ENCODE data around the gene TFEB. TPM values are rescaled to one million over a fixed set of nuclear protein-coding genes. Genes with fewer than 3 reads are reported as not detected.

The TFEB gene
- polyA plus RNA-seq, 1 experiment = 3.9 TPM

- Histone ChIP-seq H3K9me3 (ENCODE audit: control insufficient read depth, insufficient read depth, low read length) (no peaks in the 10 kb centered on the region), H3K4me3 (ENCODE audit: low read depth, low read length) (no peak overlapping the region), H3K27ac (ENCODE audit: low read depth, low read length) (no peak overlapping the region), H3K27me3 (ENCODE audit: control insufficient read depth, insufficient read depth, low read length) (no peaks in the 10 kb centered on the region)
- ChIA-PET CTCF (interaction anchor here (0.9 to 1.6 kb wide), 3 partner anchors 14 to 352 kb away, joined by 3 to 7 read pairs (median 3); no protein-coding TSS in a partner anchor), POLR2A (no interaction called here)
- no peak for DNase-seq (ENCODE audit: low read depth, low spot score)
- TF ChIP-seq CTCF (IDR thresholded peaks at IDR 0.05; ENCODE audit: low read depth, low read length) = no peak
These were observed 15.2 kb downstream of the TFEB start for GRCh38 chr6:41720262-41720620.

- TF ChIP-seq CTCF (IDR thresholded peaks at IDR 0.05; ENCODE audit: low read depth, low read length) = no peak
- CTCF ChIA-PET = interaction anchor here (0.9 to 1.6 kb wide), 3 partner anchors 14 to 351 kb away, joined by 3 to 7 read pairs (median 3); no protein-coding TSS in a partner anchor
- POLR2A ChIA-PET = no interaction called here
- H3K27me3 ChIP-seq (ENCODE audit: control insufficient read depth, insufficient read depth, low read length) = no peaks in the 10 kb centered on the region
- H3K27ac ChIP-seq (ENCODE audit: low read depth, low read length) = no peak overlapping the region
- no peaks in the 10 kb centered on the region for H3K9me3 ChIP-seq (ENCODE audit: control insufficient read depth, insufficient read depth, low read length)
- DNase-seq (ENCODE audit: low read depth, low spot score) = no peak
- no peak overlapping the region for H3K4me3 ChIP-seq (ENCODE audit: low read depth, low read length)
These were observed 15.8 kb downstream of the TFEB start for GRCh38 chr6:41719436-41720261.

DNA sequence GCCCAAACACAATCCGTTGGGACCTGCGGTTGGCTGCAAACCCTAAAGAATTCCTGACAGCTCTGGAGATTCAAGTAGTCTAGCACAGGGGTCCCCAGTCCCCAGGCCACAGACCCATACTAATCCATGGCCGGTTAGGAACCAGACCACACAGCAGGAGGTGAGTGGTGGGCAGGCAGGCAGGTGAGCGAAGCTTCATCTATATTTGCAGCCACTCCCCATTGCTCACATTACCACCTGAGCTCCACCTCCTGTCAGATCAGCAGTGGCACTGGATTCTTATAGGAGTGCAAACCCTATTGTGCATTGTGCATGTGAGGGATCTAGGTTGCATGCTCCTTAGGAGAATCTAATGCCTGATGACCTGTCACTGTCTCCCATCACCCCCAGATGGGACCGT lies 16.6 kb downstream of the TFEB start:
- CTCF ChIA-PET = no interaction called here
- DNase-seq (ENCODE audit: low read depth, low spot score) = no peak

DNA sequence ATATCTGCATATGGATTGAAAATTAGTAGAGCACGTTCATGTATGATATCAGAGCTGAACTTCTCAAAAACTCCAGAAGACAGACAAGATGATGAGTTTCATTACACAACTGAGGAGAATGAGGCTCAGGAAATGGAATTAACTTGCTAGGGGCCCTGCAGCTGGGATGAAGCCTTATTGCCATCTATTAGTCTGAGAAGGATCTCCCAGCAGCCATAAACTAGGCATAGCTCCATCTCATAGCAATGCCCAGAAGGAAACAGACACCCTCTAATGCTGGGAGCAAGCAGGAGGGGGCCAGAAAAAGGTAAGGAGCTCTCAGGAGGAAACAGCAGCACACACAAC lies 18.0 kb downstream of the TFEB start:
- POLR2A ChIA-PET = no interaction called here
- no peak overlapping the region for H3K4me3 ChIP-seq (ENCODE audit: low read depth, low read length)
- CTCF ChIA-PET = interaction anchor here (0.6 to 3.0 kb wide), 5 partner anchors 12 to 513 kb away, joined by 3 to 16 read pairs (median 4); no protein-coding TSS in a partner anchor
- TF ChIP-seq CTCF (IDR thresholded peaks at IDR 0.05; ENCODE audit: low read depth, low read length) = no peak
- DNase-seq (ENCODE audit: low read depth, low spot score) = no peak
- no peak overlapping the region for H3K27ac ChIP-seq (ENCODE audit: low read depth, low read length)
- H3K9me3 ChIP-seq (ENCODE audit: control insufficient read depth, insufficient read depth, low read length) = no peaks in the 10 kb centered on the region; the same call in 1 of the 2 replicates
- no peaks in the 10 kb centered on the region for H3K27me3 ChIP-seq (ENCODE audit: control insufficient read depth, insufficient read depth, low read length)

More for the DNA sequence above, 16.6 kb downstream of the TFEB start:
- H3K27ac ChIP-seq (ENCODE audit: low read depth, low read length) = no peak overlapping the region
- no peaks in the 10 kb centered on the region for H3K27me3 ChIP-seq (ENCODE audit: control insufficient read depth, insufficient read depth, low read length)
- no peaks in the 10 kb centered on the region for H3K9me3 ChIP-seq (ENCODE audit: control insufficient read depth, insufficient read depth, low read length)
- TF ChIP-seq CTCF (IDR thresholded peaks at IDR 0.05; ENCODE audit: low read depth, low read length) = no peak
- POLR2A ChIA-PET = no interaction called here
- H3K4me3 ChIP-seq (ENCODE audit: low read depth, low read length) = no peak overlapping the region
